ENCODE measurements around the gene NOS1AP. TPM values are rescaled to one million over a fixed set of nuclear protein-coding genes. Genes with fewer than 3 reads are reported as not detected.
A peak's percentile ranks its signal among the peaks of the same experiment; 100 is the strongest.

The NOS1AP gene
- total RNA-seq, 1 donor from 2014 or later = 4.5 TPM

DNA sequence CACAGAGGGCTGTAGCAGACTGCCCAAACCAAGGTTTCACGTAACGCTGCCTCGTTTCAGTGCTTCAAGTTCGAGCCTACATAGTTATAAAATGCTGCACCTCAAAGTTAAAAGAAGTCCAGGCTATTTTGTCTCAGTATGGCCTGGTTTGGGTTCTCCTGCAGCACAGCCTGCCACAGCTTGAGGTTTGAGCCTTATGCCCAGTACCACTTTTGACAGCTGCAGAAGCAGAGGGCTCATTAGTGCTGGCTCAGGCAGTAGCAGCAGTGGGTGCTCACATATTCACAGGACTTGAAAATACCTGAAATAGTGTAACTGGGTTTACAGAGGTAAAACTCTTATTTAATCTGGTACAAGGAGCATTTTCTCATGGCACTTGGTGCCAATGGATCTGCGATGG is 291.9 kb downstream of the NOS1AP start:
- peaks cover 9% of the 10 kb centered on the region for H3K36me3 Mint-ChIP-seq (ENCODE audit: low read depth)
- peak overlapping the region; percentile 5 for H3K27ac Mint-ChIP-seq (ENCODE audit: unreplicated experiment)
- no peaks in the 10 kb centered on the region for H3K27me3 Mint-ChIP-seq (ENCODE audit: low read depth)
- no peaks in the 10 kb centered on the region for H3K9me3 Mint-ChIP-seq (ENCODE audit: low read depth)
- TF ChIP-seq, protein P1, sequence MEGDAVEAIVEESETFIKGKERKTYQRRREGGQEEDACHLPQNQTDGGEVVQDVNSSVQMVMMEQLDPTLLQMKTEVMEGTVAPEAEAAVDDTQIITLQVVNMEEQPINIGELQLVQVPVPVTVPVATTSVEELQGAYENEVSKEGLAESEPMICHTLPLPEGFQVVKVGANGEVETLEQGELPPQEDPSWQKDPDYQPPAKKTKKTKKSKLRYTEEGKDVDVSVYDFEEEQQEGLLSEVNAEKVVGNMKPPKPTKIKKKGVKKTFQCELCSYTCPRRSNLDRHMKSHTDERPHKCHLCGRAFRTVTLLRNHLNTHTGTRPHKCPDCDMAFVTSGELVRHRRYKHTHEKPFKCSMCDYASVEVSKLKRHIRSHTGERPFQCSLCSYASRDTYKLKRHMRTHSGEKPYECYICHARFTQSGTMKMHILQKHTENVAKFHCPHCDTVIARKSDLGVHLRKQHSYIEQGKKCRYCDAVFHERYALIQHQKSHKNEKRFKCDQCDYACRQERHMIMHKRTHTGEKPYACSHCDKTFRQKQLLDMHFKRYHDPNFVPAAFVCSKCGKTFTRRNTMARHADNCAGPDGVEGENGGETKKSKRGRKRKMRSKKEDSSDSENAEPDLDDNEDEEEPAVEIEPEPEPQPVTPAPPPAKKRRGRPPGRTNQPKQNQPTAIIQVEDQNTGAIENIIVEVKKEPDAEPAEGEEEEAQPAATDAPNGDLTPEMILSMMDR (IDR thresholded peaks at IDR 0.05) = no peak
- H3K4me3 Mint-ChIP-seq (ENCODE audit: unreplicated experiment) = no peak overlapping the region
- H3K4me1 Mint-ChIP-seq (ENCODE audit: low read depth) = peaks cover 12% of the 10 kb centered on the region
- no peak for DNase-seq (ENCODE audit: low spot score)

DNA sequence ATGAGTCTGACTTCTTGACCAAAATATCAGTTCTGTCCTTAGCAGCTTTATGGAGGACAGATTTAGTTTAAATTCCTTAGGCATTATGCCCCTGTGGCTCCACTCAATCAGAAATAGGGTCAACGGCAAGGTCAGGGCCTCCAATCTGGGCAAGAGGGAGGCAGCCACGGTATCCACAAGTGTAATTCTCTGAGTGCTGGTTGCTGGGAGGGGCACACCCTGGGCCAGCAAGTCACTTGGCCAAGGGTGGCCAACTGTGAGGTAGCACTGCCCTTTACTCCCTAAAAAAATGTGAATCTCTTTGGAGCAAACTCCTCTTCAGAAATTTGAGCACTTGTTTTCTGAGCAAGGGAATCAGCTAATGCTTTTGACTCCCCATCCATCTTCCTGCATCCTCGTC is 294.3 kb downstream of the NOS1AP start:
- no peaks in the 10 kb centered on the region for H3K9me3 Mint-ChIP-seq (ENCODE audit: low read depth)
- H3K27me3 Mint-ChIP-seq (ENCODE audit: low read depth) = no peaks in the 10 kb centered on the region

DNA sequence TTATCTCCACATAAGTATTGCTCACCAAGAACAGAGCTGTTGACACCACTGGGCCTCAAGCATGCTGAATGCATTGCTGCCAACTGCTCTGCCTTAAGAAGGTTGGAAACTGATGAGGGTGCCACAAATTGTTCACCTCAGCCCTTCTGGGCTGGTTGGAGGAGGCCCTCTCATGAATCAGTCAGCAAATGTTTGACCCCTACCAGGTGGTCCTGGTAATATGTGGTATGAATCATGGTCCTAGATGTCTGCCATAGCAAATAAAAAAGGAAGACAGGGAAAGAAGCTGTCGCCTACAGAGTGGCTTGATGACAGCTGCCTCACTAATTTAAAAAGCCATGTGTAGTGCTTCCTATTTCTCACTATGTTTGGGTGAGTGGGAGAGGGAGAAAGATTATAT is 295.0 kb downstream of the NOS1AP start:
- H3K27ac Mint-ChIP-seq (ENCODE audit: unreplicated experiment) = no peak overlapping the region
- no peak overlapping the region for H3K4me3 Mint-ChIP-seq (ENCODE audit: unreplicated experiment)
- H3K27me3 Mint-ChIP-seq (ENCODE audit: low read depth) = no peaks in the 10 kb centered on the region
- peaks cover 7% of the 10 kb centered on the region for H3K36me3 Mint-ChIP-seq (ENCODE audit: low read depth)
- TF ChIP-seq, protein P1 (IDR thresholded peaks at IDR 0.05) = no peak
- no peak for DNase-seq (ENCODE audit: low spot score)
- H3K4me1 Mint-ChIP-seq (ENCODE audit: low read depth) = peaks cover 12% of the 10 kb centered on the region
- H3K9me3 Mint-ChIP-seq (ENCODE audit: low read depth) = no peaks in the 10 kb centered on the region

More for the DNA sequence above, 294.3 kb downstream of the NOS1AP start:
- peaks cover 7% of the 10 kb centered on the region for H3K36me3 Mint-ChIP-seq (ENCODE audit: low read depth)
- no peak overlapping the region for H3K4me3 Mint-ChIP-seq (ENCODE audit: unreplicated experiment)
- no peak for DNase-seq (ENCODE audit: low spot score)
- no peak overlapping the region for H3K27ac Mint-ChIP-seq (ENCODE audit: unreplicated experiment)
- peaks cover 12% of the 10 kb centered on the region for H3K4me1 Mint-ChIP-seq (ENCODE audit: low read depth)
- TF ChIP-seq, protein P1 (IDR thresholded peaks at IDR 0.05) = no peak

DNA sequence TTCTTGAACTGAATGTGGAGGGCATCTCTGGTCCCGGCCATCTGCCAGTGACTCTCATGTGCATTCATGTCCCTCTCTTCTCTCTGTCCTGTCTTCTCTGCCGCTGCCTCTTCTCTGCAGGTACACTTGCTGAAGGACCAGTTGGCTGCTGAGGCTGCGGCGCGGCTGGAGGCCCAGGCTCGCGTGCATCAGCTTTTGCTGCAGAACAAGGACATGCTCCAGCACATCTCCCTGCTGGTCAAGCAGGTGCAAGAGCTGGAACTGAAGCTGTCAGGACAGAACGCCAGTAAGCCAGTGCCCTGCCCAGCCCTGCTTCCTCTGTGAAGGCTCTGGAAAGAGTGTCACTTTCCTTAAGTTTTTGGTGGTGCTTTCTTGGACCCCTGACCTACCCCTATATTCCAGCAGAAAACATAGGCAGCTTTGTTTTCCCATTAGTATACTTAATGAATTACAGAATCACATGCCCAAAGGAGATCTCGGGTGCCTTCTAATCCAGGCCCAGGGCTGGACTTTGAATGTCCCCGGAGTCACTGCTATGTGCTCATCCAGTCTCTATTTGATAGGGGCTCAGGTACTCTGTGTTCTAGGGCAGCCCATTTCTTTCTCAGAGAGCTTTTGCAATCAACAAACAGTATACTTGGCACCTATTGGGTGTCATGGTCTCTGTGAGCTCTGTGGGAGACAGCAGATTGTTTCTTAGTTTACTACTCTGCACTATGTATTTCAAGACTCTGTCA is 296.0 kb downstream of the NOS1AP start:
- H3K36me3 Mint-ChIP-seq (ENCODE audit: low read depth) = peaks cover 7% of the 10 kb centered on the region
- H3K4me1 Mint-ChIP-seq (ENCODE audit: low read depth) = peaks cover 11% of the 10 kb centered on the region
- no peaks in the 10 kb centered on the region for H3K9me3 Mint-ChIP-seq (ENCODE audit: low read depth)
- no peaks in the 10 kb centered on the region for H3K27me3 Mint-ChIP-seq (ENCODE audit: low read depth)
- TF ChIP-seq, protein P1 (IDR thresholded peaks at IDR 0.05) = no peak
- H3K27ac Mint-ChIP-seq (ENCODE audit: unreplicated experiment) = no peak overlapping the region
- no peak for DNase-seq (ENCODE audit: low spot score)
- H3K4me3 Mint-ChIP-seq (ENCODE audit: unreplicated experiment) = no peak overlapping the region

DNA sequence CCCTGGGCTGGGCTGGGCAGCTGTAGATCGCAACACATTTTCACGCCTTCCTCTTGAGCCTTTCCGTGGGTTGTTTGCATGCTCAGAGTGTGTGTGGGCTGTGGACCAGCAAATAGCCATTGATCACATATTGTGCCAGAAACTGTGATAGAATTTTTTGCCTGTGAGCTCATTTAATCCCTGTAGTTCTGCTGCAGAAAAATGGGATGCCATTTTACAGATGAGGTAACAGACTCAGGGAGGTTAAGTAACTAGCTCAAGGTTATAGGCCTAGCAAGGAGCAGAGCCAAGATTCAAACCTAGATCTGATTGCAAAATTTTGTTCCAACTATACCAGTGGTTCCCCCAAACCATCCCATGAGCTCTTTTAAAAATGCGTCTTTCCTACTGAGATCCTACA is 296.7 kb downstream of the NOS1AP start:
- H3K9me3 Mint-ChIP-seq (ENCODE audit: low read depth) = no peaks in the 10 kb centered on the region
- H3K27me3 Mint-ChIP-seq (ENCODE audit: low read depth) = no peaks in the 10 kb centered on the region
- TF ChIP-seq, protein P1 (IDR thresholded peaks at IDR 0.05) = no peak
- no peak for DNase-seq (ENCODE audit: low spot score)
- no peak overlapping the region for H3K4me3 Mint-ChIP-seq (ENCODE audit: unreplicated experiment)
- no peak overlapping the region for H3K27ac Mint-ChIP-seq (ENCODE audit: unreplicated experiment)
- peaks cover 7% of the 10 kb centered on the region for H3K36me3 Mint-ChIP-seq (ENCODE audit: low read depth)
- H3K4me1 Mint-ChIP-seq (ENCODE audit: low read depth) = peaks cover 5% of the 10 kb centered on the region
